NCI-H1417 treated with DMSO at 0.1 percent for 48 hours (cell line): ENCODE measurements around the gene SERPINB2.
"Not testable (repeated sequence)": the region's sequence is repeated elsewhere in the genome, so short reads cannot be mapped to it uniquely, and the experiment has no call there.

Source experiments
- DNase-seq: peaks from one replicate; lab custom pipeline; 2025; lab: John Stamatoyannopoulos, UW

Gene SERPINB2

DNA sequence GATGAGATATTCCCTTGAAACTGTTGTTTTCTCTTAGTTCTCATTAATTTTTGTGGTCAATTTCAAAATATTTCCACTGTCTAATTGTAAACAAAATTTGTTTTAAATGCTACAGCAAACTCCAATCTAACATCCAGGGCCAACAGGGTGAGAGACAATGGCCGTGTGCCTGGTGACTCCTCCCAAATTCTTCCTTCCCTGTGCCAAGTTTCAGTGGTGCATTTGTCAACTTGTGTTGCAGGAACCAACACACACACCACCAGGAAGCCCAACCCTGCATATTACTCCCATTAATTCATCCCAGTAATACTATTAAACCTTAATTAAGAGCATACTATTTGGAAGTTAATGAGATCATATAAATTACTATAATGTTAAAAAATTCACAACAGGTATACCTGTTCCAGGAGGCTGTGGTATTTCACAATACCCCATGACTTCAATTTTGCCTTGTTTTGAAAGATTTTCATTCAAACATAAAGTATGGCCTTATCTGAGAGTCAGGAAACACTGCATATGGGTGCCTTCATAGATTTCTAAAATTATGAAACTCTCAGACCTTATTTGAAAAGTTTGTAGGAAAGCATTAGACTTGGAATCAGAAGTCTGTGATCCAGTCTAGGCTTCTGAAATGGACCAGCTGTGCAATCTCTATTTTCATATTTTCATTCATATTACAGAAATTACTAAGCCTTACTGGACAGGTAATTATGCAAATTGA is 1.1 kb downstream of the SERPINB2 start:
- DNase-seq = no peak

DNA sequence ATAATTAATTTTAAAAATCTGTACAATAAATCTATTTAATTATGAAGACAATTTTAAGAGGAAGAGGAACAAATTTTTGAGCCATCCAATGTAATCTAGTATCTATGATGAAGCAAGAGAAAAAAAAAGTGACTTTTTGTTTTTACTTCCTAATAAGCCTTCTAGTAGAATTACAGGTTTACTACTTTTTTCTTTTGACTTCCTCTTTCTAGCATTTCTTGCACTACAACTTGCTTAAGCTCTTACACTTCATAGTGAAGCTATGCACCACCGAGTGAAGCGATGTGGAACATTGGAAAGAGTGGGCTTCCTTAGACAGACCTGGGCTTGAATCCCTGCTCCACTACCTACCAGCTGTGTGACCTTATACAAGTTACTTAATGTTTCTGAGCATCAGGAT is 2.1 kb downstream of the SERPINB2 start:
- no peak for DNase-seq

DNA sequence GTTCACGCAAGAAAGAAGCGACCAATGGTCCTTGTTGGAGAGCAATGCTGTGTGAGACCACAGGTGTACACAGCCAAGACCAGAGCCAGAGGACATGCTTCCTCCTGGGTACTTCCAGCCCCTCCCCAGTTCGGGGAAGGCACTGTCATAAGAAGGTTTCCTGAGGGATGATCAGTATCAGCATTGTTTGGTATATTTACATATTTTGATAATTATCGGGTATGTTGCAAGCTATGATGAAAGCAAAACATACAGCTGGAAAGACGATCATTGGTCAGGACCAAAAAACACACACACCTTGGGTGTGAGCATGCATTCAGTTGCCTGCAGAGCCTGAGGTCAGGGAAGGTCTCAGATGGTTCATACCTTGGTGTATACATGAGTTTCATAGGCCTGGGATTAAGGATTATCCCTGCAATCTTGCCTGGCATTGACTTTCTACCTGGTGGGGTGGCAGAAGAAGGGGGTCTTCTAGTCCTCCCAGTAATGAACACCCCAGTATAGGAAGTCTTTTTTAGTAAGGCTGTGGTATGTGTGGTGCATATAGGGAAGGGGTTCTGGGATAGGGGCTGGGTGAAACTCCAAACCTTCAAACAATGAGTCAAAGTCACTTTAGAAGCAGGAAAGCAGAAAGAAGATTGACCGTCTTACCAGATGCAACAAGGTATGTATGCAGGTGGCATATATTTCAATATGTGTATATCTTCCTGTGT is 2.9 kb downstream of the SERPINB2 start:
- no peak for DNase-seq

DNA sequence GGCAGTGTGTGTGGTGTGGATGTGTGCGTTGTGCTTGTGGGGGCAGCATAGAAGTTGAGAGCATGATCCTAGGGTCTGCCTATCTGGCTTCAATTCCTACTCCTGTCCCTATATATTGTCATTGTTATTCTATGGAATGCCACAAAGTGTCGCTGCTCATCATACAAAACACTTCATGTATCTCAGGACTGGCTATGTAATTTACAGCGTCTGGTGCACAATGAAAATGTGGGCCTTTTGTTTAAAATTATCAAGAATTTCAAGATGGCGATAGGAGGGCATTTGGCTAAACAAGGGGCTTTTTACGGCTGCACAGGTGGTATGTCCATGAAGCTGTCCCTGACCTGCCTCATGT is 3.4 kb downstream of the SERPINB2 start:
- peak; percentile 21 for DNase-seq

DNA sequence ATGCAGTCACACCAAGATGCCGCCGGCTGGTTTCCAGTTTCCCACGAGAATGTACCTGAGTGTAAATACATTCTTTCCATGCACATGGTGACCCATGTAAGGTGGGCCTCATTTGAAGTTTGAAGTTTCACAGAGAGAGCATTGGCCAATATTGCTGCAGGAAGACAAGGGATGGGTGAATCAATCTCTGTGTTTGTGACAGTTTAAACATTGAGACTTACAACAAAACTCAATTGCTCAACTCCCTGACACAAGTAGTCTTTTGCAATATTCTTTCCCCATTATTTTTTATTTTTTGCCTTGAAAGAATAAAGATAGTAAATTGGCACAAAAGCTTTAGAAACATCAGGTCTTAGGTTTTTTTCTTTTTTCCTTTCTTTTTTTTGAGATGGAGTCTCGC is 5.1 kb downstream of the SERPINB2 start:
- no peak for DNase-seq

DNA sequence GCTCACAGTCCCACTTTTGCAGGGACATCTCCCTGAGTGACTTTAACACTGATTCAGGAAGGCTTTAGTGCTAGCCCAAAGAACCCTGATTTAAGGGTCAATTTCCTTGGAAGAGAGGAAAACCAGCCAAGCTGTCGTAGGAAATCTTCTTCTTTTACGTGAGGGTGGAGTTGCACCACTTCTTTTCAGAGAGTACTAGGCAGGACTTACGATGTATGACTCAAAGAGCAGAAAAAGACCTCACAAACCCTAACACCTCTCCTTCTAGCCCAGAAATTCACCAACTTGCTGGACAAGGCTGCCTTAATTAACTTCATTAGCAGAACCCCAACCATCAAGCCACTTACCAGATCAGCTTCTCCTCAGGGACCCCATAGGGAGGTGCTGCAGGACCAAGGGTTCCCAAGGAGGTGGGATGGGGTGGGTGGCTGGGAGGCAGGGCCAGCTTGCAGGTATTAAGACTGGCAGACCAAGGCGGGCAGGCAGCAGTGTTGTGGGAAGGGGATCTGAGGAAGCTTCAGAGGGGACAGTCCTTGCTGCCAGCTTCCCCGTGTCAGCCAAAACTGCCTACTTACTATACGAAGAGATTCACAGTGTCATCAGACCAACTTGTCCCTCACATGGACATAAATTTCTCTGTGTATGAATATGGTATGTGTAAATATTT is 6.7 kb downstream of the SERPINB2 start:
- no peak for DNase-seq

DNA sequence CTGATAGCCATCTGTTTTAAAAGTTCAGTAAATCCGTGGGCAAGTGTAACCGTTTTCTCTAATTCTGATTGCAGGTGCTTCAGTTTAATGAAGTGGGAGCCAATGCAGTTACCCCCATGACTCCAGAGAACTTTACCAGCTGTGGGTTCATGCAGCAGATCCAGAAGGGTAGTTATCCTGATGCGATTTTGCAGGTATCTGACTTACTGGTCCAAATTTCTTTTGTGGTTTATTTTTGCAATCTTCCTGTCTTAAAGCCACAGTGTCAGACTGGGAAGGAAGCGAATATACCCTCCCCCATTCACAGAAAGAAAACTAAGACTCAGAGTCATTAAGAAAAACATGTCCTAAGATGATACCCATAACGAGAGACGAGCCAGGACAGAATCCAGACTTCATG is 7.7 kb downstream of the SERPINB2 start:
- no peak for DNase-seq

DNA sequence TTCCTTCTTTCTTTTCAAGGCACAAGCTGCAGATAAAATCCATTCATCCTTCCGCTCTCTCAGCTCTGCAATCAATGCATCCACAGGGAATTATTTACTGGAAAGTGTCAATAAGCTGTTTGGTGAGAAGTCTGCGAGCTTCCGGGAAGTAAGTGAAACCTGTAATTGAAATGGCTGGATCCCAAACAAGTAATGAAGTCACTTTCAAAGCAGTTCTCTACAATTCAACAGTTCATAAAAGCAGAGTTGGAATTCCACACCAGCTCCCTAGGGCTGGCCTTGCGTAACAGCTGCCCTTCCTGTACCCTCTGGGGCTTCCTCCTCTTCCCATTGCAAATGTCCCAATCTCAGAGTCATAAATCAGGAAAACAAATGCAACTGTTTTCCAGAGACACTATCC is 9.6 kb downstream of the SERPINB2 start:
- DNase-seq = no peak

DNA sequence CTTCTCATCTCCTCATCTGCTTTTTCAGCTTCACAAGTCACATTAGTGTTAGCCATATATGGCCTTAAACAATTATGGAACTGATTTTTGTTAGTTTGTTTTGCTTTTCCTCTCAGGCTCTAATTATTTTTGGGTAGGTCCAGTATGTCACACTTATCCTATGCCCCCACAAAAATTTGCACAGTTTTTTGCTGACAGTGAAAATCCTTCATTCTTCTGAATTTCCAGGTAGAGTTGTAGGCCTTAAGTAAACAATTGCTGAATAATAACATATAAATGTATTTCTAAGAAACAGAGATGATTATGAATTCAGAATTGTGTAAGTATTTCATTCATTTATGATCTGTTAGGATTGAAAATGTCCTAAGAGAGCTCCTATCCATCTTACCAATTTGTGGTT is 11.7 kb downstream of the SERPINB2 start:
- no peak for DNase-seq

DNA sequence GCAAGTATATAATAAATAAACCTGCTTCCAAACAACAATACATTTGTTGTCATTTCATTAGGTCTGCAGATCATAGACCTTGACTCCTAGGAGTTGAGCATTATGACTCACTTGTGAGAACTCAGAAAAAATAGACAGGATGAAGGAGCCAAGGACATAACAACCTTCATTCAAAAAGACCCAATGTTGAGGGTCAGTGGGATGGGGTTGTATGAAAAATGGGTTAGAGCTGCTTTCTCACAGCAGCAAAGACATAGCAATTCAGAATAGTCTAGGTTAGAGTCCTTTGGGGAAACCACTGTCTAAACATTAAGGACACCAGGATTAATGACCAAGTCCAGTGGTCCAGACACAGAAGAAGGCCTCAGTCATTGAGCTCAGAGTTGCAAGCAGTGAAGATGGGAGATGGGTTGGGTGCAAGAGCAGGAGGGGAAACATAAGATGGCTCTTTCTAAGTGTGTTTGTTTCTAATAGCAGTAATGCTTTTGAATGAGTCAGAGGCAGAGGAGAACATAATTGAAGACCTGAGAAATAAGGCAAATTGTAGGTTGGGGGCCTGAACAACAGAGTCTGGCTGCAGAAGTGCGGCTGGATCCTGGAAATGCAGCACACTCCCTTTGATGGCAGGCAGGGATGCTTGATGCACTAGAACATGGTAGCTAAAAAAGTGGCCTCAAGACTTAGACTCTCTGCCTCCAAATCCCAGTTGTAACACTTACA is 16.5 kb downstream of the SERPINB2 start:
- DNase-seq = no peak

DNA sequence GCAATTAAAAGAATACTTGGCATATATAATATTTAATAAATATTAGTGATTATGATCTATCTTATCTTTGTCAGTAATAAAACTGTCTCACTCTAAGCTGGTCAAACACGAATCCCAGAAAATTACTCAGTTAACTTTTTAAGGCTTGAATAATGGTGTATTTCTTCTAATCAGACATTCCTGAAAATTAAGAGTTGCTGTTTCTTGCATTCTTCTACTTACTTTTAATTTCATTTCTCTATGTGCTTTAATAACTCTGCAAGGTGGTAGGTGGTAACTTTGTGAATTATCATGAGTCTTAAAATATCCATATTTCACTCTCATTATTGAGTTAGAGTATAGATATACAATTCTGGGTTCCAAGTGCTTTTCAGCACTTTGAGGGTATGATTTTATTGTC is 17.2 kb downstream of the SERPINB2 start:
- no peak for DNase-seq

DNA sequence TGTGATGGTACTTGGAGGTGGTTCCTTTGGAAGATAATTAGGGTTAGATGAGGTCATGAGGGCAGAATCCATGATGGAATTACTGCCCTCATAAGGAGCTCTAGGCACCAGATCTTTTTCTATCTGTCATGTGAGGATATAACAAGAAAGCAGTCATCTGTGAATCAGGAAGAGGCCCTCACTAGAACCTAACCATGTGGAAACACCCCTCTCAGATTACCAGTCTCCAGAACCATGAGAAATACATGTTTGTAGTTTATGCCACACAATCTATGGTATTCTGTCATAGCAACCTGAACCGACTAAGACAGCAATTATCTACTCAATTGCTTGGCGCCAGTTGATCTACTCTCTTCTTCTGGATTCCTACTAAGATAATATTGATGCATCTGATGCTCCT is 17.9 kb downstream of the SERPINB2 start:
- DNase-seq = no peak

DNA sequence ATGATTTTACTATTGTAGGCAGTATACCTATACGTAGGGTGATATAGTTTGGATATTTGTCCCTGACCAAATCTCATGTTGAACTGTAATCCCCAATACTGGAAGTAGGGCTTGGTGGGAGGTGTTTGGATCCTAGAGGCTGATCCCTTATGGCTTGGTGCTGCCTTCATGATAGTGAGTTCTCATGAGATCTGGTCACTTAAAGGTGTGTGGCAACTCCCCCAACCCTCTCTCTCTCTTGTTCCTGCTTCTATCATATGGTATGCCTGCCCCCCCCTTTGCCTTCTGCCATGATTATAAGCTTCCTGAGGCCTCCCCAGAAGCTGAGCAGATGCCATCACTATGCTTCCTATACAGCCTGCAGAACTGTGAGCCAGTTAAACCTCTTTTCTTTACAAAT is 18.6 kb downstream of the SERPINB2 start:
- no peak for DNase-seq

DNA sequence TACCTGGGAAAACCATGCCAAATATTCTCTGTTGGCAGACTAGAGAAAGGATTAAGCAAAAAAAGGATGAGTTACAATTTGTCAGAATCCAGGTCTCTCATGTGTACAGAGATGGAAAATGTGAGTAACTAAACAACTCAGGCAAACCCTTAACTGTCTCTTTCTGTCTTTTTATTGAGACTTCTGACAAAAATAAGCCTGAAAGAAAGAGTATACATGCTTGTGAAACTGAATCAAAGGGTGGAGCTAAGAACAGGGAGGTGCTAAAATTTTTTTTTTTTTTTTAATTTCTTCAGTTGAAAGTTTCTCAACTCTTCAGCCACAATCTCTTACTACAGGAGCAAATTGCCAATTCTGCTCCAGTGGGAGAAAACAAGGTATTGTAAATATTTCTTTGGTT is 20.2 kb downstream of the SERPINB2 start, which contains the start of gene SERPINB10:
Gene SERPINB10, plus strand, starts transcription at position 295 of the 400 bp plus-strand sequence. CDS start 7,553 bp downstream, outside the sequence.
- DNase-seq = no peak

DNA sequence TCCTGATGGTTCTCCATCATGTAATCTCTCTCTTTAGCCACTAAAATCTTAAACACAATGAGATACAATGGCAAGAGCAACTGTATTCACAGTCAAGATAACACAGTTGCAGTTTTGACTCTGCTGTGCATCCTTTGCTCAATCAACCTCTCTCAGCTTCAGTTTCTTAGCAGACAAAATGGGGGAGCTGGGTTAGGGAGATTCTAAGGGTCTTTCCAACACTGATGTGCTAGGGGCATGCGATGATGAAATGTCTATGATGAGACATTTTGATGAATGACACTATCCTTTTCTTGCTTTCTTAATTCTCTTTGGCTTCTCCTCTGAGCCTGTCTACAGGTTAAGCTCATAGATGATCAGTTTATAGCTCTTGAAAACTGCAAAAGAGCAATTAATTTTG is 21.4 kb downstream of the SERPINB2 start:
- DNase-seq = no peak

DNA sequence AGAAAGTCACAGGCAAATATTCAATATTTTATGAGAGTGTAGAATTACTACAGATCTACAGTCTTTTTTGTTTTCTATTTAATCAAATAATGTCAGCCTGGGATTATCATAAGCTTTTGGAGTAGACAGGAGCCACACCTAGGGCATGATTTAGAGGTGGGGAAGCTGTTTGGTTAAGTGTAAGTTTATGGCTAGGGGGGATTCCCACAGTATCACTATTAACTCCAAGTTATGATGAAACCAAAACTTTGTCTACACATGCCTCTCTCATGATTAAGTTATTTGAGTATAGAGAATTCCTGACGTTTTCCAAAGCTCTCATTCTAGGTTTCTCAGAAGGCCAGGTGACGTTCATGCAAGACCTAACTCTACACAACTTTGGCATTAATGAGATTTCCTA is 22.4 kb downstream of the SERPINB2 start:
- no peak for DNase-seq

DNA sequence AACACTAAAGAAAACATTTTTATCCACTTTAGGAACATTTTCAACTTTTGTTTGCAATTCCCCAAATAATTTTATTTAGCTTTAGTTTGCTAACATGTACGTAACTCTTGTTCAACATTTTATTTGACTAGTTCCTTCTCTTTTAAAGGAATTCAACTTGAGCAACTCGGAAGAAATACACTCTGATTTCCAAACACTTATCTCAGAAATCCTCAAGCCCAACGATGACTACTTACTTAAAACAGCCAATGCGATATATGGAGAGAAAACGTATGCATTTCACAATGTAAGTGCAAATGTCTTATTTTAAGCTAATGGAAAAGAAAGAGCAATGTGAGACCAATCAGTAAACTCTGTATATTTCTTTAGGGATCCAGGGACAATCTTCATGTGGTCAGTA is 30.3 kb downstream of the SERPINB2 start:
- DNase-seq = no peak

DNA sequence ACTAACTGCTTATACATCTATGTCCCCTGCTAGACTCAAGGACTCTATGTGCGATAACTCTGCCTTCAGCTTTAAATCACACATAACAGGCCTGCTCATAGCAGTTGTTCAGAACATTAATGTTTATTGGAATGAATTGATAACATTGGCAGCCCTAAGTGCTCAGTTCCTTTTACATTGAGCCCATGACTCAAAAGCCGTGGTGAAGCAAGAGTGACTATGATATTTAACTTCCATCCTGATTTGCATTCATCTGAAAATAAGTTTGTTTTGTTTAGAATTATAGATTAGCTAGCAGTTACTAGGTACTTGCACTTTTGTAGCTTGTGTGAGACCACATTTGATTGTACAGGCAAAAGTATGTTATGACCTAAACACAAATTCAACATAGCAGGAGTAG is 34.5 kb downstream of the SERPINB2 start:
- DNase-seq = no peak

DNA sequence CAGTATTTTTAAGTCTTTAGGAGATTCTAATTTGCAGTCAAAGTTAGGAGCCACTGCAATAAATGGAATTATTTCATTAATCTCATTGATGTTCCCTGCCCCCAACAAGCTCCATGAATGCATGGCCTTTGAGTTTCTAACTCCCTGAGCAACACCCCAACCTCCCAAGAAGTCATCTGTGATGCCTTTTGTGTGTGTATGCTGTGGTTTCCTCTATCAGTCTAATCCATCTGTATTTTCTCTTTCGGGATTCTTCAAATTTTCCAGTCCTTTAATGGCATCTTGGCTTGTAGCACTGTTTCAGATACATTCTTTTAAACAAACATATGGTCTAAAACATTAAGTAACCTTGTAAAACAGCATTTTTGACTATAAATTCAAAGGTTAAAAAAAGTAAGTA is 37.0 kb downstream of the SERPINB2 start:
- no peak for DNase-seq

DNA sequence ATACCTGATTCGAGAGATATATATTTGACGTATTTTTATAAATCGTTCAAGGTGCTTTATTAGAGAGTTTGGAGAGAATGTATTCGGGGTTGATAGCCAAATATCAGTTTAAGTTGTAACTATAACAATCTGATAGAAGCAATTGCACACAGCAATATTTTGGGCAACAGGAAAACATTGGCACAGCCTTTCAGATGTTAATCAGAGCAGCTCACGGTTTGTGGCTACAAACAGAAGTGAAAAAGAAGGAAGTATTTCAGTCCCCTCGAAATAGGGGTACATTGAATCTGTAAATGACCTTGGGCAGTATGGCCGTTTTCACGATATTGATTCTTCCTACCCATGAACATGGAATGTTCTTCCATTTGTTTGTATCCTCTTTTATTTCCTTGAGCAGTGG is 40.8 kb downstream of the SERPINB2 start:
- no peak for DNase-seq

DNA sequence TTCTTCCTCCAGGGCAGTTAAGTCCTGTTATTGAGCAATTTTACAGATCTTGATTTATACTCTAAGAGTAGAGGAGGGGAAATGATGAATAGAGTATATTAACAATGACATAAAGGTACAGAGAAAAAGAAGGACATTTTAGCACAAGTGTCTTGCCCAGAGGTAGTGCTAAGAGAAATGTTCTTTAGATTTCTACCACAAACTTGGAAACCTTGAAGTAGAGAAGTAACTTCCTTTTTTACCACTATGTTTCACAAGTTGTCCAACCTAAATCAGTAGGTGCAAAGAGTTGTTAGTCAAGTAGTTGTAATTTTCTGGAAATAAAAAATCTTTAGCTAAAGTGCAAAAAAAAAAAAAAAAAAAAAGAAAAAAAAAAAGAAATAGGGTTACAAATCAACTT is 41.9 kb downstream of the SERPINB2 start:
- not testable (repeated sequence) for DNase-seq

DNA sequence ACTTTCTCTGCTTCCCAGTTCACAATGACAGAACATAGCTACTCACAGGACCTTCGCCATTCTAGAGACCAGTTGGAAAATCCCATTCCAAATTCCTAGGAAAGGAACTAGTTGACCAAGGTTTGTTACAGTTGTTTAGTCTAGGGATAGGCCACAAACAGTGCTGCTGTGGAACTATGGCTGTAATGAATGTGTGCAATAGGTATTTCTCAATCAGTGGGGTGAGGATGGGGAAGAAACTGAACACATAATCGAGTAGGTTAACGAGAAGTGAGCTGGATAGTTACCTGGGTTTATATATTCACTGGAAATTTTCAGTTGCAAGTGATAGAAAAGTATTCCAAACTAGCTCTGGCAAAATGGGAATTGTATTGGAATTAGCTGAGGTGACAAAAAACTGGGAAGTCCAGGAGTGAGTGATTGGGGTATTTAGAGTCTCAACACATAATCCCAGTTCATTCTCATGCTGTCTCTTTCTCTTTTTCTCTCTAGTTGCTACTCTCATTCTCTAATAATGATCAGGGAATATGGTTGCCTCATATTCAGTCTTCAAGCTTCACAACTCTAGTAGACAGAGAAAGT is 43.4 kb downstream of the SERPINB2 start:
- no peak for DNase-seq
